ENCODE measurements around the gene DOCK7.

Gene DOCK7

GRCh38 chr1:62407398-62408009 is 280.7 kb downstream of the DOCK7 start:
- peak; percentile 72 for DNase-seq (ENCODE audit: low spot score)

GRCh38 chr1:62406576-62406975 is 281.6 kb downstream of the DOCK7 start:
- DNase-seq (ENCODE audit: low spot score), result no peak

DNA sequence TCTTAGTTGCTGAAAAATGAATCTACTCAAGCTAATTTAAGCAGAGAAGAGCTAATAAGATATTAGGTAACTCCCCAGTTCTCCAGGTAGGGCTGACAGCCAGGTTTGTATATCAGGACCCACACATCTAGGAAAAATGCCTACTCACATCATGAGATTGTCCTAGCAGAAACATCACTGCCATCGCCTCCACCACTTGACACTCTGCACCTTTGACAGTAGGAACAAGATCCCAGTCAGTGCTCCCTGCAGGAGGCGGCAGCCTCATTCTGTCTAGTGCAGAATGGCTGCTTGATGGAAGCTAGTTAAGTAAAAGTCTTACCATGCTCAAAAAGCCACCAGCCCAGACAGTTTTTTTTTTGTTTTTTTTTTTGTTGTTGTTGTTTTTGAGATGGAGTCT is 282.9 kb downstream of the DOCK7 start:
- no peak for DNase-seq (ENCODE audit: low spot score)

Data from AG08395 (cell line).